Forelimb muscle (tissue), 1 donor: ENCODE data around the gene SVEP1. TPM values are rescaled to one million over a fixed set of nuclear protein-coding genes. Genes with fewer than 3 reads are reported as not detected.

Experiments used
- DNase-seq: peaks from one replicate; pipeline ENCODE4 v3.0.0-alpha.2; 2013; ENCODE audit warnings: low read depth
- polyA plus RNA-seq: library from polyadenylated mRNA; unstranded; fragments of 120-200 nt; gene quantifications from one replicate; pipeline ENCODE4 v1.2.1, GENCODE V29; 2013; ENCODE audit not compliant: insufficient read length

The SVEP1 gene
- polyA plus RNA-seq, 1 donor, result 16.9 TPM

- no peak for DNase-seq
Measured at GRCh38 chr9:110323818-110324217, 255.7 kb downstream of the SVEP1 start.

GRCh38 chr9:110320651-110321445 is 258.7 kb downstream of the SVEP1 start:
- no peak for DNase-seq

GRCh38 chr9:110319781-110320492 is 259.6 kb downstream of the SVEP1 start:
- no peak for DNase-seq

- no peak for DNase-seq
Measured at GRCh38 chr9:110317911-110318310, 261.6 kb downstream of the SVEP1 start.

GRCh38 chr9:110316261-110317075 is 263.1 kb downstream of the SVEP1 start:
- no peak for DNase-seq

Other genes starting within 250 kb of the SVEP1 start
- gene TXNDC8, start 241.9 kb downstream of the SVEP1 start, polyA plus RNA-seq, result not detected
- 14.6 TPM for gene MUSK, start 89.0 kb upstream of the SVEP1 start, polyA plus RNA-seq